MCF 10A (cell line): ENCODE data around the gene SARDH. TPM values are rescaled to one million over a fixed set of nuclear protein-coding genes. Genes with fewer than 3 reads are reported as not detected.

Source experiments
- BruUV-seq: library from RNA; stranded (reverse); fragments of 400-500 nt; replicated peaks from 2 replicates; lab custom pipeline; 2021; lab: Mats Ljungman, UMichigan
- CTCF ChIA-PET: fragments of 300-600 bp; sonication (Branson Sonifier 250); formaldehyde crosslinking; extraction: SDS; loops from one replicate; lab custom pipeline; 2021; ENCODE audit warnings: antibody characterized with exemption, inconsistent platforms; lab: Yijun Ruan, JAX
- POLR2A ChIA-PET: fragments of 300-600, 350-650 bp; sonication (Branson Sonifier 250); formaldehyde crosslinking; extraction: SDS; loops from one replicate; lab custom pipeline; 2020; ENCODE audit warnings: antibody characterized with exemption, inconsistent platforms; lab: Yijun Ruan, JAX
- DNase-seq: peaks from one replicate; pipeline ENCODE4 v3.0.0-alpha.2; 2018; ENCODE audit not compliant: unreplicated experiment
- H3K27ac Mint-ChIP-seq: one replicate; pipeline ENCODE4 v1.8.0; 2022; ENCODE audit warnings: mild to moderate bottlenecking, low read depth, mixed read lengths; ENCODE audit not compliant: unreplicated experiment
- H3K27me3 Mint-ChIP-seq: one replicate; pipeline ENCODE4 v1.8.0; 2022; ENCODE audit warnings: mixed read lengths; ENCODE audit not compliant: insufficient read depth, unreplicated experiment
- H3K36me3 Mint-ChIP-seq: one replicate; pipeline ENCODE4 v1.8.0; 2022; ENCODE audit warnings: mild to moderate bottlenecking, moderate library complexity, mixed read lengths; ENCODE audit not compliant: insufficient read depth, unreplicated experiment
- H3K4me1 Mint-ChIP-seq: one replicate; pipeline ENCODE4 v1.8.0; 2022; ENCODE audit warnings: mixed read lengths; ENCODE audit not compliant: insufficient read depth, unreplicated experiment
- H3K4me3 Mint-ChIP-seq: one replicate; pipeline ENCODE4 v1.8.0; 2022; ENCODE audit warnings: mild to moderate bottlenecking, moderate library complexity, mixed read lengths; ENCODE audit not compliant: unreplicated experiment
- H3K9me3 Mint-ChIP-seq: one replicate; pipeline ENCODE4 v1.8.0; 2022; ENCODE audit warnings: mixed read lengths; ENCODE audit not compliant: unreplicated experiment
- CTCF ChIP-seq: fragments of 200-600 bp; IDR thresholded peaks from one replicate; pipeline ENCODE4 v1.8.0; 2022; ENCODE audit warnings: antibody characterized with exemption, mild to moderate bottlenecking; ENCODE audit not compliant: unreplicated experiment
- intact Hi-C: fragments of 100-400 bp; cut with micrococcal nuclease; formaldehyde crosslinking; loops from 2 replicates; pipeline ENCODE4 v1.14.1; 2022
- total RNA-seq: library from RNA; stranded (reverse); gene quantifications from 2 replicates; pipeline ENCODE4 v1.2.3, GENCODE V29; 2022

The SARDH gene
- total RNA-seq, 1 experiment from 2014 or later = not detected

DNA sequence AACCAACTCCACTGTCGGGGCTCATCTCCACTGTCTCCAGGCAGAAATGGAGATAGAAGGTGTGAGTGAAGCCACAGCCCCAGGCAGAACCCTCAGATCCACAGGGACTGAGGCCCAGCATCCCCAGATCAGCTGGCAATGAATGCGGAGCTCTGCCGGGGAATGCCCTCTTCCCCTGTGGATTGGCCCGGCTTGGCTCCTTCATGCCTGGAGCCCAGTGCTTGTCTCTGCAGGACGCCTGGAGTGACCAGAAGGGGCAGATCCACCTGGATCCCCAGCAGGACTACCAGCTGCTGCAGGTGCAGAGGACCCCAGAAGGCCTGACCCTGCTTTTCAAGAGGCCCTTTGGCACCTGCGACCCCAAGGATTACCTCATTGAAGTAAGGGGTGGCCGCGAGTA is 98.5 kb downstream of the SARDH start:
- intact Hi-C loops = no loop called here
- no peak for DNase-seq
- no TSS peak for BruUV-seq
- TF ChIP-seq CTCF = no peak
- Mint-ChIP-seq H3K27me3 (peaks cover 66% of the 10 kb centered on the region), H3K9me3 (no peaks in the 10 kb centered on the region), H3K4me3 (no peak overlapping the region), H3K27ac (no peak overlapping the region), H3K4me1 (no peaks in the 10 kb centered on the region), H3K36me3 (no peaks in the 10 kb centered on the region)
- POLR2A ChIA-PET = no interaction called here
- CTCF ChIA-PET = no interaction called here

GRCh38 chr9:133638711-133639110 is 99.4 kb downstream of the SARDH start:
- Mint-ChIP-seq H3K36me3 (no peaks in the 10 kb centered on the region), H3K4me3 (no peak overlapping the region), H3K4me1 (no peaks in the 10 kb centered on the region), H3K27ac (no peak overlapping the region), H3K9me3 (no peaks in the 10 kb centered on the region), H3K27me3 (peaks cover 59% of the 10 kb centered on the region)
- no peak for TF ChIP-seq CTCF
- POLR2A ChIA-PET = no interaction called here
- no TSS peak for BruUV-seq
- intact Hi-C loops = no loop called here
- DNase-seq = no peak
- CTCF ChIA-PET = no interaction called here

GRCh38 chr9:133638076-133638475 is 100.1 kb downstream of the SARDH start:
- H3K4me1 Mint-ChIP-seq = no peaks in the 10 kb centered on the region
- no peaks in the 10 kb centered on the region for H3K36me3 Mint-ChIP-seq
- no TSS peak for BruUV-seq
- DNase-seq = no peak
- no peaks in the 10 kb centered on the region for H3K9me3 Mint-ChIP-seq
- no peak overlapping the region for H3K27ac Mint-ChIP-seq
- intact Hi-C loops = no loop called here
- CTCF ChIA-PET = no interaction called here
- TF ChIP-seq CTCF = no peak
- H3K4me3 Mint-ChIP-seq = no peak overlapping the region
- H3K27me3 Mint-ChIP-seq = peaks cover 57% of the 10 kb centered on the region
- POLR2A ChIA-PET = no interaction called here

DNA sequence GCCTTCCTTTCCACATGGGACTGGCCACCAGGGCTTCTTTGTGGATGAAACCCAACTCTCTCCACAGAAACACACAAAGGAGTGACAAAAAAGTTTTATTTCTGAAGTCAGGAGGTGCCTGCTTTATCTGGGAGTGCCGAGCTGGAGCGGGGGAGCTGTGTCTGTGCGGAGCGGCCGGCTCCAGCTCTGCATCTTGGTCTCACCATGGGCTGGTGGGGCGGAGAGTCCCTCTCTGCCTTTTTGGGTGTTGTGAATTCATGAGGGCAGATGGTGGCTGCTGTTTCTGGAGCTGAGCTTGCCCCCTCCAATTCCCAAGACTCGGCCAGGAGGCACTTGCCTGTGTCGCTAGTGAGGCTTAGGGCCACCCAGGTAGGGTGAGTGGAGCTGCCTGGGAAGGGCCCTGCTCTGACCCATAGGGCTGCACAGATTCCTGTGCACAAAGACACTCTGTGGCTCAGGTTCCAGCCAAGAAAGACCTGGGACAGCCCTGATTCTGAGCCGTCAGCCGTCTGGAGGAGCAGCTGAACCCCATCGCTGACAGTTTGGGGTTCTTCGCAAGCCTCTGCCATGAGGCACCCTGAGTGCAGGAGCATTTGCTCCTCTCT is 100.6 kb downstream of the SARDH start:
- H3K27ac Mint-ChIP-seq = no peak overlapping the region
- TF ChIP-seq CTCF = no peak
- DNase-seq = no peak
- H3K4me3 Mint-ChIP-seq = no peak overlapping the region
- no peaks in the 10 kb centered on the region for H3K9me3 Mint-ChIP-seq
- intact Hi-C loops = no loop called here
- BruUV-seq = no TSS peak
- ChIA-PET CTCF (interaction anchor here (0.5 kb wide), 1 partner anchor 15 kb away, joined by 3 read pairs; no protein-coding TSS in a partner anchor), POLR2A (no interaction called here)
- no peaks in the 10 kb centered on the region for H3K4me1 Mint-ChIP-seq
- peaks cover 57% of the 10 kb centered on the region for H3K27me3 Mint-ChIP-seq
- H3K36me3 Mint-ChIP-seq = no peaks in the 10 kb centered on the region
